GM03348 (cell line): ENCODE results near the gene PRKCB.

Experiments used
- DNase-seq: peaks from one replicate; pipeline ENCODE4 v3.0.0; 2012; ENCODE audit warnings: low spot score

PRKCB gene

GRCh38 chr16:23836404-23837311 is 875 bp downstream of the PRKCB start:
- DNase-seq = no peak

- no peak for DNase-seq
These were observed 1.9 kb downstream of the PRKCB start for GRCh38 chr16:23837553-23838308.

GRCh38 chr16:23838485-23839142 is 2.8 kb downstream of the PRKCB start:
- no peak for DNase-seq

- DNase-seq = no peak
These were observed 4.5 kb downstream of the PRKCB start for GRCh38 chr16:23840310-23840709.

- DNase-seq = no peak
These were observed 6.4 kb downstream of the PRKCB start for GRCh38 chr16:23842137-23842600.

- no peak for DNase-seq
These were observed 7.4 kb downstream of the PRKCB start for GRCh38 chr16:23843143-23843542.

- no peak for DNase-seq
These were observed 11.5 kb downstream of the PRKCB start for GRCh38 chr16:23847251-23847650.

- no peak for DNase-seq
These were observed 12.2 kb downstream of the PRKCB start for GRCh38 chr16:23847948-23848347.

GRCh38 chr16:23848958-23849357 is 13.2 kb downstream of the PRKCB start:
- DNase-seq = no peak

GRCh38 chr16:23852794-23853562 is 17.2 kb downstream of the PRKCB start:
- DNase-seq = no peak

- DNase-seq = no peak
These were observed 19.2 kb downstream of the PRKCB start for GRCh38 chr16:23855010-23855409.

GRCh38 chr16:23856251-23856709 is 20.5 kb downstream of the PRKCB start:
- DNase-seq = no peak

- no peak for DNase-seq
These were observed 21.6 kb downstream of the PRKCB start for GRCh38 chr16:23857256-23857880.

- no peak for DNase-seq
These were observed 22.1 kb downstream of the PRKCB start for GRCh38 chr16:23857881-23858269.

GRCh38 chr16:23858542-23858941 is 22.8 kb downstream of the PRKCB start:
- no peak for DNase-seq

- no peak for DNase-seq
These were observed 24.0 kb downstream of the PRKCB start for GRCh38 chr16:23859713-23860269.

- DNase-seq = no peak
These were observed 26.1 kb downstream of the PRKCB start for GRCh38 chr16:23861874-23862273.

- no peak for DNase-seq
These were observed 26.8 kb downstream of the PRKCB start for GRCh38 chr16:23862556-23862955.

- no peak for DNase-seq
These were observed 28.0 kb downstream of the PRKCB start for GRCh38 chr16:23863511-23864422.

- DNase-seq = no peak
These were observed 30.1 kb downstream of the PRKCB start for GRCh38 chr16:23865853-23866252.
